GM19099 (cell line): ENCODE results near the gene MBLAC1.

ENCODE experiments used
- POLR2A ChIP-seq: IDR thresholded peaks from 3 replicates; pipeline ENCODE4 v1.6.1; 2011; ENCODE audit warnings: low read depth; ENCODE audit not compliant: insufficient read length; ENCODE audit errors: extremely low read depth

MBLAC1 gene

DNA sequence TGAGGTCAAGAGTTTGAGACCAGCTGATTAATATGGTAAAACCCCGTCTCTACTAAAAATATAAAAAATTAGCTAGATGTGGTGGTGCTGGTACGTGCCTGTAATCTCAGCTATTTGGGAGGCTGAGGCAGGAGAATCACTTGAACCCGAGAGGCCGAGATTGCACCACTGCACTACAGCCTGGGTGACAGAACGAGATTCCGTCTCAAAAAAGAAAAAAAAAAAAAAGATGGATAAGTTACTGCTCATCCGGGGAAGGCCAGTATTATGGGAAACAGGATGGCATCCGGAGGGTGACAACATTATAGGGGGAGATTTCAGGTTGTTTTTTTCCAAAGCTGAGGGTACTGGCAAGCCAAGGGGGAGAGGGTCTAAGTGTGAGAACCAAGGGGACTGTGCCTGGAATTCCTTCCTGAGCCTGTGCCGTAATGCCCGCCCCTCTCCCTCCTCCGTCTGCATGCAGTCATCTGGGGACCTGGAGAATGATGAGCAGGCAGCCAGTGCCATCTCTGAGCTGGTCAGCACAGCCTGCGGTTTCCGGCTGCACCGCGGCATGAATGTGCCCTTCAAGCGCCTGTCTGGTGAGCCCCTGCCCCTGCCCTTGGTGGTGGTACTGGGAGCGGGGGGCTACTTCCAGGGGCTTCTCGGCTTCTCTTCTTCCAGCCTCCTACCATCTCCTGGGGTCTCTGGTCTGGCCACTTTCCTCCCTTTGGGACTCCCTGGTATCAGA, 26.3 kb downstream of the MBLAC1 start:
- TF ChIP-seq POLR2A, result no peak

DNA sequence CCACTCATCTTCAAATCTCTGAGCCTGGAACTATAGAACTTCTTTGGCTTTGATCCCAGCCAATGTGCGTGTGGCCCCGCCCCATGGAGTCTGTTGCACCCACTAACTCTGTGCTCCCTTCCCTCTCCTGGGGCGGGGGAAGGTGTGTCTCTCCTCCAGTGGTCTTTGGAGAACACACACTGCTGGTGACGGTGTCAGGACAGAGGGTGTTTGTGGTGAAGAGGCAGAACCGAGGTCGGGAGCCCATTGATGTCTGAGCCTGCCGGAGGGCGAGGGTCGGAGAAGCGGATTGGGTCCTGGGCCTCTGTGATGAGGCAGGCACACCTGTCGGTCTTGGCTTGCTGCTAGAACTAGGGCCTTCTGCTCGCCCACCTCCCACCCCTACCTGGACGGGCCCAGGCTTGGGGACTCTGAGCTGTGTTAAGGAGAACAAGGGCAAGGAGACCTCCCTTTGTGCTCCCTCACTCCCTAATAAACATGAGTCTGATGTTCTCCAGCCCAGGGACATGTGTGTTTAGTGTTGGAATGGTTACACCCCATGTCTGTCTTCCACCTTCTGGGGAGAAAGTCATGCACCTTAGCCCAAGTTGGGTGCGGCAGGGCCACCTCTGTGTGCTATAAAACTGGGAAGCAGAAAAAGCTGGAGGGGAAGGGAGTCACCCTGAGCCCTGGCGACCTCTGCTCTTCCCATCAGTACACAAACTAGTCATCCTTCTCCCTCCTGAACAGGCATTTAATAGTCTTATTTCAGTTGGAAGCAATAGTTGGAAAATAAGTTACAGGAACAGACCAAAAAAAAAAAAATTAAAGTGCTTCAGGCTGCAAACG, 27.2 kb downstream of the MBLAC1 start:
- no peak for TF ChIP-seq POLR2A

DNA sequence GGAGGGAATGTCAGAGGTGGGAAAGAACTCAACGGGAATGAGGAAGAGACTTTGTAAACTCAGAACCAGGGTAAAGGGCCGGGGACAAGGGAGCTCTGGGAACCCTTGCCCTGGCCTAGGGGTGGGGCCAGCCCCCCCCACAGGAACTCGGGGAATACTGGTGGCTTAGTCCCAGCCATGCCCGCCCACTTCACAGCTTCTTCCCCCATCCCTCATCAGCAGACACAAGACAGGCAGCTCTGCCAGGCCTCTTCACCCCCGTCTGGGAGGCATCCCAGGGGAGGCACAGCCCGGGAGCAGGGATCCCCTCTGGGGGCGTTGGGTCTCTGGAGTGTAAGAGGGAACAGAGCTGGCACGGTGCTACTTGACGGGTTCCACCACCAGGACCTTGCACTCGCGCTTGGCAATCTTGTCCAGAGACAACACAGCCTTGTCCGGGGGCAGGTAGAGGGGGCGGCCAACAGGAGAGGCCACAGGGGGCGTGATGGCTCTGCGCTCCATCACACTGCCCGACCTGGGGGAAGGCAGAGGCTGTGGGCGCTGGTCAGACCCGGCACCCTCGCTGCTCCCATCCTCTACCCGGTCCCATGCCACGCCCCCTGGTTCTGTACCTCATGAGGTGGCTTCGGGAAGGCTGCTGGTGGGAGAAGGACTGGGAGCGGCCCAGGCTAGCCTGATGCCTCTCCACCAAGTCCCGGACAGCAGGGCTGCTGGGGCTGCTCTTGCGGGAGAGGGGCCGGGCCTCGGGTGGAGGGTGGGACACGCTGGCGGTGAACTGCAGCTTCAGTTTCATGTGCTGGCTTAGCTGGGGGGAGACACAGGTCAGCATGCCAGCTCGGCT, 28.1 kb downstream of the MBLAC1 start:
- TF ChIP-seq POLR2A, result no peak

DNA sequence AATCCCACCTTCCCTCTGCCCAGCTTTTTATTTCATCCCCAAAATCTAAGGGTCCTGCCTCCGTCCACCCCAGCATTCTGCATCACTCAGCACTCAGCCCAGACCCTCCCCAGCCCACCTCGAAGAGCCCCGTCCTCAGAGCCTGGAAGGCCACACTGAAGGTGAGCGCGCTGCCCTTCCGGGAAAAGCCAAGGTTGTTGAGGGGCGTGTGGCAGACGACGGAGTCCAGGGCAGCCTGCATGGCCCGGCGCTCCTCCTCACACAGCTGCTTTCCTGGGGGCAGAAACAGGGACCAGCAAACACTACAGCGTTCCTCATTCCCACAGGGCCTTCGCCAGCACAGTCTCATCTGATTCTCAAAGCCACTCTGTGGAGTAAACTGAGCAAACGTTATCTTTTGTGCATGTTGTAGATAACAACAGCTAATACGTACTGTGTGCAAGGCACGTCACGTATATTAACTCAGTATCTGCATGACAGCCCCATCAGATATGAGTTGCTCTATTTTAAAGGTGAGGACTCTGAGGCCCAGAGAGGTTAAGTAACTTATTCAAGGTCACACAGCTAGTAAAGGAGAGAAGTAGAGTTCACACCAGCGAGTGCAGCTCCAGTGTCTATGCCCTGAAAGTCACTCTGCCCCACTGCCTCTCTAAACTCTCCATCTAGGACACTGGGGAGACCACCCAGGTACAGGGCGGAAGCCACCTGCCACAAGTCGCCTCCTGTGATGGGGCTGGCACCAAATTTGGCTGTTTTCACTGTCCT, 29.0 kb downstream of the MBLAC1 start:
- no peak for TF ChIP-seq POLR2A

DNA sequence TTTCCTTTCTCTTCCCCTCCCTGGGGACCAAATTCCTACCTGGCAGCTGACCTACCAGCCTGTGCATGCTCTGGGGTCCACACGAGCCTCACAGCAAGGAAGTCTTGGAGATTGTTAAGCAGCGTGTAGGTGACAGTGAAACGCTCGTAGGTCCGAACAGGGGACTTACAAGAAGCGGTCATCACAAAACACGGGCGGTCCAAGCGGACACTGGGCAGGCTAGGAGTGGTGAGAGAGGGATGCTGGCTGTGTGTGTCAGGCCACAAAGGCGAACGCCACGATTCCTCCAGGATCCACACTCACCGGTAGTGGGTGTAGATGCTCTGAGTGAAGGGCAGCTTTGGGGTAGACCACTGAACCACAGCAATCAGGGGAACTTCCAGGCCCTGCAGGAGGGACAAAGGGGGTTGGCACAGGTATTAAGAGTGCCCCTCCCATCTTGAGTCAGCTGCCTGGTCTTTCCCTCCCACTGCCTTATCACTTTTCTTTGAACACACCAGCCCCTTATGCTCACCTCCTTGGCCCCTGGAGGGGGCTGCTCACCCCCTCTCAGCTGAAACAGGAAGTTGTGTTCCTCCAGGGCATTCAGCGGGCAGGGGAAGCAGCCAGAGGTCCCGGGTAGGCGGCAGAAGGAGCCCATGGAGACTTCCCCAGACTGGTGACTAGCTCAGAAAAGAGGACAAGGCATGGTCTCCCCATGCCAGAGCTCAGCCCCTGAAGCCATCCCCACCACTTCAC, 29.7 kb downstream of the MBLAC1 start:
- TF ChIP-seq POLR2A, result no peak

DNA sequence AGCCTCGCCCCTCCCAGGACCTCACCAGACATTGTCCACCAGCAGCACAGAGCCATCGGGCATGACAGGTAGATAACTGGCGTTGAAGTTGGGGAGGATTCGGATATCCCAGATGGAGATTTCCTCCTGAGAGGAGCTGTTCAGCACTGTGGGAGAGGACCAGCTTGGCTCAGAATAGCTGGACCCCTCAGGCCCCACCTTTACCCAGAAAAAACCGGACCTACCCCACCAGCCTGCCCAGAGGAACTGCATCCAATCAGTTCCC, 30.2 kb downstream of the MBLAC1 start:
- no peak for TF ChIP-seq POLR2A

DNA sequence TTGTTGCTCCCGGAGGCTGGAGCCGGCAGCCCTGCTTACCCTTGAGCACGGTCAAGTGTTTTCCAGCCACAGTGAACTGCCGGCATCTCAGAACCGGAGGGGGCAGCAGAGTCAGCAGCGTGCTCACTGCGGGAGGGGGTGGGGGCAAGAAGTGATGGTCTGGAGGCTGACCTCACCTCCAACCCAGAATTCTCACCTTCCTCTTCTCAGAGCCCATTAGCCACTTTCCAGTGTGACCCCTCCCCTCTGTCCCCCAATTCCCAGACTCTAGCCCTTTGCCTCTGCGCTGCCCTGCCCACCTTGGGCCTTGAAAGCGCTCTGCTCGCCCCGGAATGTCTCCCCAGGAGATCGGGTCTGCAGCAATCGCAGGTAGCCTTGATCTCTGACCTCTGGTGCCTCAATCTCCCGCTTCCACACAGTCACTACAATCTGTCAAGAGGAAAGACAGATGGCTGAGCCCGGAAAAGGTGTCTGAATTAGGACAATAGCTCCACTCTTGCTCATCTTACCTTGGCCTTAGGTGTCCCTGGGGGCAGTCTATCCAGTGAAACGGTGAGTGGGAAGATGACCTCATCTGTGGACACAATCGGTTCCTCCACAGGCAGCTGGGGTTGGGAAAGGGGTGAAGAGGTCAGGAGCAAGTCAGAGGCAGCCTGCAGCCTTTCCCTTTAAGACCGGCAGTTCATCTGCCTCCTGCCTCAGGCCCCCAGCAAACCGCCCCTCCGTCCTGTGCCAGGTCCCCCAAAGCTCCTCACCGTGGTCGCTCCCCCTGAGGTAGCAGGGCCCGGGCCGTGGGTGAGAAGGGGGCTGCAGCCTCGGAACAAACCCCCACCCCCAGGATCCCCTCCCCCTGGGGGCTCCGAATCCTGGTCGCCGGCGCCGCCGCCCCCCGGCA, 30.8 kb downstream of the MBLAC1 start:
- no peak for TF ChIP-seq POLR2A

DNA sequence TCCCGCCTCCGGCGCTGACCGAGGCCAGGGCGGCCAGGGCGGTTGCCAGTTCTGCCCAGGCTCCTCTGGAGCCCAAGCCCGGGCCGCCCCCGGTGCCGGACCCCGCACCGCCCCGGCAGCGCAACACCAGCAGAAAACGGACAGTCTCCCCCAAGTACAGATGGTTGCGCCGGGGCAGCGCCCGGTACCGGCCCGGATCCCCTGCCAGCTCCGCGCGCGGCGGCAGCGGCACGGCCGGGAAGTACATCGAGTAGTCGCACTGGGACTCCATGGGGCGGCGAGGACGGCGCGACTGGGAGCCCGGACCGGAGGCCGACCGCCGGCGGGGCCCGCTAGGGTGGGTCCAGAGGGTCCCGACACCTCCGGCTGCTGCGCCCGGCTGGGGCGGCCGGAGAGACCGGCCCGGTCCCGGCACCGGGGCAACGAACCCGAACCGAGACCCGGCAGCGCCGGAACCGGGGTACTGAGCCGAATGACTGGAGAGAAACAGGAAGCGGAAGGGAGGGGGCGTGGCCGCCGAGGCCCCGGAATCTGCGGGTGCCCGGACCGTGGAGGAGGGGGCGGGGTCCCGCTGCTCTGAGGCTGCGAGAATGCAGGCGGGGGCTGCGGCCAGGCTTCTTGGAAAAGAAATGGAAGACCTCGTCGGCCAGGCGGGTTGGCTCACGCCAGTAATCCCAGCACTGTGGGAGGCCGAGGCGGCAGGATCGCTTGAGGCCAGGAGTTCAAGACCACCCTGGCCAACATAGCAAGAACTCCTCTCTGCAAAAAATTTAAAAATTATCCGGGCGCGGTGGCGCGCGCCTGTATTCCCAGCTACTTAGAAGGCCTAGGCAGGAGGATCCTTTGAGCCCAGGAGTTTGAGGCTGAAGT, 31.7 kb downstream of the MBLAC1 start, which contains the start of gene TRAPPC14:
Gene TRAPPC14 (minus strand): TSS at position 495 of the 870 bp plus-strand sequence. CDS start 224 bp downstream, at position 271.
- TF ChIP-seq POLR2A, result peak; percentile 78

DNA sequence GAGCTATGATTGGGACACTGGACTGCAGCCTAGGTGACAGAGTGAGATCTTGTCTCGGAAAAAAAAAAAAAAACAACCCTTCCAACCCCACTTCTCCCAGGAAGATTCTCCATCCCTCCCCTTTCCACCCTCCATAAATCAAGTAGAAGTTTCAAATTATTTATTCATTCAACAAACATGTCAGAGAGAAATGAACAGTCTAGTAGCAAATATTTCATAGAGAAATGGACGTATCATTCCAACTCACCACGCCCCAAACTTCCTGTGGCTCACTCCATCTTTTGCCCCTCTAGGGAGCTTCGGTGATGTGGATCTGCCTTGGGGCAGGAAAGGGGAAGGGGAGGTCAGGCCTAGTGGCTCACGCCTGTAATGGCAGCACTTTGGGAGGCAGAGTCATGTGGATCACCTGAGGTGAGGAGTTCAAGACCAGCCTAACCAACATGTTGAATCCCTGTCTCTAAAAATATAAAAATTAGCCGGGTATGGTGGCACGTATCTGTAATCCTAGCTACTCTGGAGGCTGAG, 32.4 kb downstream of the MBLAC1 start:
- TF ChIP-seq POLR2A, result no peak

DNA sequence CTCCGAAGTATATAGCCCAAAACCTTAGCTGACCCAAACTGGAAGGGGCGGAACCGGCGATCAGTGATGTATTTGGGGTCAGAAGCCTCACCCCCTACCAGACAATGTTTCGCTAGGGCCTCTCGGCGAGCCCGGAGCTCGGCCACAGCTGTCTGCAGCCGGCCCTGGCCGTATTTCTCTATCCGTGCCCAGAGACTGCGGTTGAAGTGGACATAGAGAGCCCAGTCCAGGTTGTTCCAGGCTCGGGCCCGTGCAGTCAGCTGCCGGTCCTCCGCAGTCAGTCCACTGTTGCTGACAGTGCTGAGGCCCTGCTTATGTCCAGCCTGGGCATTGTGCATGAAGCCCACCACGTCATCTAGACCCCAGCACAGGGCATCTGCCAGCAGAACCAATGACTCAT, 33.3 kb downstream of the MBLAC1 start:
- no peak for TF ChIP-seq POLR2A

DNA sequence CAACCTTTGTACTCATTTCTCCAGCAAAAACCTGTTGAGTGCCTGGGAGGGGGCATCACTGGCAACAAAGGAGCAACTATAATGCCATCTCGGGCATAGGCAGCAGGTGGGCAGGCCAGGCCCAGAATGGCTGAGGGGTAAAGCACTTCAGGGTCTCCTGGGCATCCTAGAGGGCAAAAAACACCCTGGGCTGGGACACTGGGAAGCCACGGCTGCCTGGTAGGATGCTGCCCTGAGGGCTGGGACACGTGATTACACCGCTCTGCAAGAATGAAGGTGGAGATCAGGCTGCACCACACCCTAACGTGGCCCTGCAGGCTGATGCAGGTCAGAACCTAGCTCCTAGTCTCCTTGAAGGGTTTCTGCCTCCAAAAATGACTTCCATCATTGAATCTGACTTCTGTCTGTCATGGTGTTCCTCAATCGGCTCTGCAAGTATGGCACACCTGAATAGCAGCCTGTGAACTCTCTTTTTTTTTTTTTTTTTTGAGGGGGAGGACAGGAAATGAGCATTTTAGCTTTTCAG, 36.3 kb downstream of the MBLAC1 start:
- TF ChIP-seq POLR2A, result no peak

DNA sequence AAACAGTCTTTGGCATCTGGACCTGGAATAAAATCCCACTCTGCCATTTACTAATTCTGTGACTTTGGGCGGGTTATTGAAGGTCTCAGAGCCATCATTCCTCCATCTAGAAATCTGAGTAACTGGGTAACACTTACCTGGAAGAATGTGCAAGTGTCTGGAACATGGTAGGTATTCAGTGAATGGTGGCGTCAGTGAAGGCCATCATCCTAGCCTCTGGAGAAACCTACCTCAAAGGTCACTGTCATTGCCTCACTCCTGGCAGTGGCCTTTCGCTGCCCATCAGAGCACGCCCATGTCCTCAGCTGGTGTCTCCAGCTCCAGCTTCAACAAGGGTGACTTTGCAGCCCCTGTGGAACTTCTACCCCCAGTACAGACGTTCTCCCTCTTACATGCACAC, 37.1 kb downstream of the MBLAC1 start:
- TF ChIP-seq POLR2A, result no peak
